Pancreas (tissue), 10 donors: Measurements from ENCODE around the gene DPM3. TPM values are rescaled to one million over a fixed set of nuclear protein-coding genes. Genes with fewer than 3 reads are reported as not detected.

ENCODE experiments used
- ATAC-seq, 4 donors: fragments of 200-7000 bp; cut with Tn5 transposase; one replicate each; pipeline versions ENCODE4 v1.8.0 to v1.9.1; 2020; ENCODE audit warnings: mild to moderate bottlenecking in 4 of 4, moderate library complexity in 4 of 4
- DNase-seq, 6 donors: peaks; one replicate each; pipeline ENCODE4 v3.0.0-alpha.2; 2020
- FAIRE-seq: peaks from 2 replicates; lab custom pipeline; 2012; peaks lifted over from hg19 to GRCh38; lab: Jason Lieb, UNC
- H3K27ac ChIP-seq, 4 donors: fragments of 200-600 bp; sonication (generic); 1 replicate in 3 of 4; 2 replicates in 1 of 4; pipeline versions ENCODE4 v1.5.0 to v1.8.0; 2020
- H3K27me3 ChIP-seq, 4 donors: fragments of 200-600 bp; one replicate each; pipeline ENCODE4 v1.8.0; 2021
- H3K36me3 ChIP-seq, 3 donors: fragments of 200-600 bp; sonication (generic) in 1 of 3; one replicate each; pipeline versions ENCODE4 v1.5.0 to v1.8.0; 2020 to 2021
- H3K4me1 ChIP-seq, 3 donors: fragments of 200-600 bp; one replicate each; pipeline ENCODE4 v1.8.0; 2021
- H3K4me3 ChIP-seq, 4 donors: fragments of 200-600 bp; sonication (generic) in 2 of 4; one replicate each; pipeline versions ENCODE4 v1.5.0 to v1.8.0; 2020 to 2021
- H3K9me3 ChIP-seq, 4 donors: fragments of 200-600 bp; one replicate each; pipeline ENCODE4 v1.8.0; 2021
- CTCF ChIP-seq, 4 donors: fragments of 200-600 bp; sonication (generic) in 3 of 4; IDR thresholded peaks; one replicate each; pipeline versions ENCODE4 v1.5.0 to v1.8.0; 2021; ENCODE audit warnings: antibody characterized with exemption in 4 of 4
- WGBS, 2 donors: extraction: QIAGEN DNeasy Blood & Tissue Kit; methylation state at CpG; one replicate each; pipeline ENCODE4 v1.1.7; 2013; 5-methylcytosine and 5-hydroxymethylcytosine counted together
- intact Hi-C, 3 donors: fragments of 100-400 bp; cut with DNase I; formaldehyde crosslinking; loops; one replicate each; pipeline versions ENCODE4 v1.11.1 to v1.14.2; 2022
- polyA plus RNA-seq, 2 donors: library from polyadenylated mRNA; stranded (reverse); fragments of 200-250 nt; gene quantifications; one replicate each; pipeline ENCODE4 v1.2.3, GENCODE V29; 2013
- total RNA-seq, 6 donors: library from RNA; stranded (reverse); fragmentation: NEBNext Ultra II Directional in 4 of 6; extraction: Animal tissue kit (Norgen Biotek cat#: 25700) in 4 of 6; gene quantifications; one replicate each; pipeline versions ENCODE4 v1.2.1 to v1.2.4, GENCODE V29; 2021 to 2023
- donor health status: healthy with polysubstance abuse.
- donor health status: DM: no; HTN: no; CAD: no; lungs with moderate emphysema.
- donor health status: DM: no; HTN: no; CAD: no.
- donor health status: control.
- donor health status: control.
- donor health status: Bipolar disorder and iron deficiency.
- donor health status: DM: yes; HTN: yes; CAD: no.
- donor health status: DM: no; HTN: no; CAD: no.
- donor health status: DM: no; HTN: no; CAD: no.
- donor health status: DM: yes; HTN: yes; CAD: no.

Gene DPM3
- total and polyA plus RNA-seq, 8 donors, result 39.4 to 227 (median 43.5) TPM

- Histone ChIP-seq H3K27ac (no peak overlapping the region), H3K4me3 (no peak overlapping the region), H3K4me1 (peaks cover 28 to 34% (median 31%) of the 10 kb centered on the region in 3 donors), H3K27me3 (no peaks in the 10 kb centered on the region), H3K9me3 (no peaks in the 10 kb centered on the region), H3K36me3 (no peaks in the 10 kb centered on the region)
- DNase-seq, result peak in 3 of 6 donors; percentile 32 to 77 (median 53)
- 92 to 93% methylated on average over 20 of the region's 20 CpGs for WGBS, 2 donors
- intact Hi-C loops, result no loop called here
- TF ChIP-seq CTCF (IDR thresholded peaks at IDR 0.05), result no peak
- FAIRE-seq, result no peak
- ATAC-seq, result no peak
Observed at GRCh38 chr1:155183775-155184221, 43.5 kb upstream of the DPM3 start.

DNA sequence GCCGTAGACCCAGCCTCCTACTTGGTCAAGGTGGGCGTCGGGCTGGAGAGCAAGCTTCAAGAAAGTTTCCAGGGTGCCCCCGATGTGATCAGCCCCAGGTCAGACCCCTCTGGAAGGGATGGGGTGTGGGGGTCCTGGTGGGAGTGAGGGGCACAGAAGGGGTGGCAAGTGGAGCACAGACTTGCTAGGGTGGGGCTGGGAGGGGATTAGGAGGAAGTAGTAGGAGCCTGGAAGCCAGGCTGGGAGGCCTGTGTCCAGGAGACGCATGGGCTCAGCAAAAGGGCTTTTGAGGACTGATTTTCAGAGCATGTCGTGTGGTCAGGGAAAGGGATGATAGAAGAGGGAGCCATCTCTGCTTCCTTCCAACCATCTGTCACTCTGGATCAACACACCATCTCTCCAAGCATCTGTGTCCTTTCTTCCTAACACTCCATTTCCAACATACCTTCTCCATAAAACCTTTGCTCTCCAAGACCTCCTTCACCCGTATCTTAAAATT is 41.8 kb upstream of the DPM3 start:
- FAIRE-seq (no peak), ATAC-seq (no peak)
- H3K27ac ChIP-seq, result no peak overlapping the region

GRCh38 chr1:155181371-155182051 is 41.2 kb upstream of the DPM3 start:
- H3K4me1 ChIP-seq, result peaks cover 24 to 31% (median 30%) of the 10 kb centered on the region in 3 donors
- DNase-seq, result peak in 3 of 6 donors; percentile 12 to 22 (median 13)
- intact Hi-C loops, result no loop called here
- WGBS, 2 donors, result 87 to 90% methylated on average over 18 of the region's 18 CpGs
- H3K27me3 ChIP-seq, result no peaks in the 10 kb centered on the region
- no peaks in the 10 kb centered on the region for H3K9me3 ChIP-seq
- no peak for ATAC-seq
- H3K4me3 ChIP-seq, result no peak overlapping the region
- H3K36me3 ChIP-seq, result no peaks in the 10 kb centered on the region
- FAIRE-seq, result no peak
- TF ChIP-seq CTCF (IDR thresholded peaks at IDR 0.05), result no peak
- H3K27ac ChIP-seq, result no peak overlapping the region

More for the DNA sequence above, 41.8 kb upstream of the DPM3 start:
- intact Hi-C loops, result no loop called here
- H3K36me3 ChIP-seq, result no peaks in the 10 kb centered on the region
- H3K4me3 ChIP-seq, result no peak overlapping the region
- H3K27me3 ChIP-seq, result no peaks in the 10 kb centered on the region
- peak in 4 of 6 donors; percentile 12 to 55 (median 28) for DNase-seq
- TF ChIP-seq CTCF (IDR thresholded peaks at IDR 0.05), result no peak
- H3K4me1 ChIP-seq, result peaks cover 29 to 31% (median 30%) of the 10 kb centered on the region in 3 donors
- 89 to 94% methylated on average over 7 of the region's 7 CpGs for WGBS, 2 donors
- no peaks in the 10 kb centered on the region for H3K9me3 ChIP-seq

DNA sequence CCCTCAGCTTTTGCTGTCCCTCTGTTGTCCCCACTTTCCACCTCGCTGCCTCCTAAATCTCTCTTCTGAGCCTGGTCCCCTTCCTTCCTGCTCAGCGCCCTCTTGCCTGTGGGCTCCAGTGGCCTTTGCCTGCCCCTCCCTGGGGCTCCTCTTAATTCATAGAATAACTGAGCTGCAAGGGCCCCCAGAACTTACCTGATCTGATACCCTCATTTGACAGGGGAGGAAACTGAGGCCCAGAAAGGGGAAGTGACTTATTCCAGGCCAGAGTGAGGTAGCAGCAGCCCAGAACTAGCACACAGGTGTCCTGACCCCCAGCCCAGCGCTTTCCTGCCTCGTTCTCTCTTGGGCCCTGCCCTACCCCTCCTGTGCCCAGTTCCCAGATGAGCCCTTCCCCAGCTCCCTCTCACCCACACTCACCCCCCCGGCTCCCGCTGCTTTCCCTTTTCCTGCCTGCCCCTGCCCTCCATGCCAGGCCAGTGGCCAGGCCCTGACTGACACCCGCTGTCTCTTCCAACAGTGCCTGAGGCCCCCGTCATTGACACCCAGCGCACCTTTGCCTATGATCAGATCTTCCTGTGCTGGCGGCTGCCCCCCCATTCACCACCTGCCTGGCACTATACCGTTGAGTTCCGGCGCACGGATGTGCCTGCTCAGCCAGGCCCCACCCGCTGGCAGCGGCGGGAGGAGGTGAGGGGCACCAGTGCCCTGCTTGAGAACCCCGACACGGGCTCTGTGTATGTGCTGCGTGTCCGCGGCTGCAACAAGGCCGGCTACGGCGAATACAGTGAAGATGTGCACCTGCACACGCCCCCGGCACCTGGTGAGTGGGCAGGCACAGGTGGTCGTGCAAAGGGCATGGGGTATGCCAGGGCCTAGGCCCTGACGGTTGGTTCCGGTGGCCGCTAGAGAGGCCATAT is 39.0 kb upstream of the DPM3 start:
- Histone ChIP-seq H3K27ac (no peak overlapping the region), H3K36me3 (no peaks in the 10 kb centered on the region), H3K9me3 (no peaks in the 10 kb centered on the region), H3K27me3 (no peaks in the 10 kb centered on the region), H3K4me1 (peaks cover 5 to 13% (median 11%) of the 10 kb centered on the region in 3 donors), H3K4me3 (no peak overlapping the region)
- intact Hi-C loops, result no loop called here
- FAIRE-seq (no peak), ATAC-seq (no peak), DNase-seq (peak; percentile 14 to 74 (median 39))
- WGBS, 2 donors, result 86 to 88% methylated on average over 28 to 31 of the region's 31 CpGs
- TF ChIP-seq CTCF (IDR thresholded peaks at IDR 0.05), result no peak
